Spinal cord (tissue), 10 donors: ENCODE data around the gene ARL16. TPM values are rescaled to one million over a fixed set of nuclear protein-coding genes. Genes with fewer than 3 reads are reported as not detected.

Experiments
- DNase-seq, 6 donors: peaks; one replicate each; pipeline versions ENCODE4 v3.0.0 to v3.0.0-alpha.2; 2013 to 2015; ENCODE audit warnings: low spot score in 6 of 6, low read depth in 4 of 6
- H3K27ac ChIP-seq: one replicate; pipeline ENCODE4 v1.5.1; 2013; ENCODE audit warnings: low read depth, low read length, control low read depth
- H3K27me3 ChIP-seq: one replicate; pipeline ENCODE4 v1.6.1; 2013; ENCODE audit warnings: low read length; ENCODE audit not compliant: control insufficient read depth, insufficient read depth
- H3K36me3 ChIP-seq: one replicate; pipeline ENCODE4 v1.6.1; 2013; ENCODE audit warnings: low read length; ENCODE audit not compliant: control insufficient read depth, insufficient read depth
- H3K4me1 ChIP-seq: one replicate; pipeline ENCODE4 v1.6.1; 2013; ENCODE audit warnings: low read length; ENCODE audit not compliant: control insufficient read depth, insufficient read depth
- H3K4me3 ChIP-seq: one replicate; pipeline ENCODE4 v1.5.1; 2013; ENCODE audit warnings: low read depth, low read length, control low read depth
- H3K9me3 ChIP-seq: one replicate; pipeline ENCODE4 v1.6.1; 2013; ENCODE audit warnings: low read length; ENCODE audit not compliant: control insufficient read depth, insufficient read depth
- WGBS: methylation state at CpG from one replicate; pipeline ENCODE4 v1.1.5; 2013; ENCODE audit warnings: missing lambda C conversion rate; ENCODE audit not compliant: insufficient coverage; 5-methylcytosine and 5-hydroxymethylcytosine counted together
- polyA plus RNA-seq, 2 donors: library from polyadenylated mRNA; unstranded; fragments of 120-200 nt; gene quantifications; one replicate each; pipeline ENCODE4 v1.2.1, GENCODE V29; 2013; ENCODE audit not compliant: insufficient read length in 2 of 2
- total RNA-seq, 2 donors: library from RNA; depleted of rRNA in 1 of 2; stranded (reverse); fragments of 120-200 nt in 1 of 2; fragments of >200 nt in 1 of 2; gene quantifications; one replicate each; pipeline versions ENCODE4 v1.2.3 to v1.2.4, GENCODE V29; 2013 to 2014
- donor health status: healthy.

ARL16 gene
- total and polyA plus RNA-seq, 4 donors = 43.2 to 69.1 (median 60.9) TPM

GRCh38 chr17:81719410-81720266 is 36.0 kb upstream of the ARL16 start:
- Histone ChIP-seq H3K4me1 (peaks cover 31% of the 10 kb centered on the region), H3K27me3 (no peaks in the 10 kb centered on the region), H3K36me3 (peaks cover 61% of the 10 kb centered on the region), H3K9me3 (no peaks in the 10 kb centered on the region), H3K27ac (no peak overlapping the region), H3K4me3 (no peak overlapping the region)
- DNase-seq = peak in 1 of 6 donors; percentile 34
- WGBS = 64% methylated on average over 29 of the region's 33 CpGs

DNA sequence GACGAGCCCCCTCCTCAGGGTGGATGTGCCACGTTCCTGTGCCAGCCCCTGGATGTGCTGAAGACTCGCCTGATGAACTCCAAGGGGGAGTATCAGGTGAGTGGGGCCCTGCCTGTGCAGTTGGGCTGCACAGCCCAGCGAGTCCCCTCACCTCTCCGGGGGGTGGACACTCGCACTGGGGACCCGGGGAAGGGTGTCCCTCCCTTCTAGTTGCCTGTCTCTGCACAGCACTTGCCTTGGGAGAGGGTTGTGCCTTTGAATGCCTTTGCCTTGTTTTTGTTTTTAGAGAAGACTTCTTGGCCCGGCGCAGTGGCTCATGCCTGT is 34.1 kb upstream of the ARL16 start:
- H3K36me3 ChIP-seq = peaks cover 75% of the 10 kb centered on the region
- H3K9me3 ChIP-seq = no peaks in the 10 kb centered on the region
- H3K4me3 ChIP-seq = no peak overlapping the region
- 98% methylated on average over 8 of the region's 9 CpGs for WGBS
- H3K27ac ChIP-seq = no peak overlapping the region
- peaks cover 50% of the 10 kb centered on the region for H3K4me1 ChIP-seq
- no peaks in the 10 kb centered on the region for H3K27me3 ChIP-seq
- no peak for DNase-seq

DNA sequence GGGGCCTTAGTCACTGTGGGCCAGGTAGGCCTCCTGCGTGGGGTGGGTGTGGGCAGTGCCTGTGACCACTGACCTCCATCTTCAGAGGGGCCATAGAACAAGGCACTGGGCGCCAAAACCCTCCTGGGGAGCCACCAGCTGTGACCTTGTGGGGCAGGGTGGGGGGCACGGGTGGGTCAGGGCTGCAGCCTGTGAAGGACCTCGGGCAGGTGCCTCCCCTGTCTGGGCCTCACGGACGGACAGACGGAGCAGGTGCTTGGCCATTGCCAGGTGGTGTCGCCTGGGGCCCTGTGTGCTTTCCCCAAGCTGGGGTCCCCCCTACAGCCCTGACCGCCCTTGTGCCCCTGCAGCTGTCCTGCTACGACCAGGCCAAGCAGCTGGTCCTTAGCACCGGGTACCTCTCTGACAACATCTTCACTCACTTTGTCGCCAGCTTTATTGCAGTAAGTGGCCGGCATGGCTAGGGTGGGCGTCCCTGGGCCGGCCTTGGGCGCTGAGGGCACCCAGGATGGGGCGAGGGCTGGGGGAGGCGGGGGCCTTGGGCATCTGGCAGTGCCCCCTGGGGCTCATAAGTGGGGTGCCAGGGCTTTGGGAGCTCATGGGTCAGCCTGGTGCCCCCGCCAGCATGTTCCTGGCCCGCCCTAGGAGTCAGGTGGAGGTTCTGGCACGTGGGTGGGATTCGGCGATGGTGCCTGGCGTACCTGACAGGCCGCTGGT is 33.6 kb upstream of the ARL16 start:
- Histone ChIP-seq H3K27me3 (no peaks in the 10 kb centered on the region), H3K4me3 (no peak overlapping the region), H3K4me1 (peaks cover 49% of the 10 kb centered on the region), H3K9me3 (no peaks in the 10 kb centered on the region), H3K36me3 (peaks cover 74% of the 10 kb centered on the region), H3K27ac (no peak overlapping the region)
- WGBS = 97% methylated on average over 25 of the region's 25 CpGs
- no peak for DNase-seq

- H3K36me3 ChIP-seq = peaks cover 73% of the 10 kb centered on the region
- no peak overlapping the region for H3K27ac ChIP-seq
- H3K4me1 ChIP-seq = peaks cover 45% of the 10 kb centered on the region
- DNase-seq = no peak
- H3K4me3 ChIP-seq = no peak overlapping the region
- H3K9me3 ChIP-seq = no peaks in the 10 kb centered on the region
- no peaks in the 10 kb centered on the region for H3K27me3 ChIP-seq
- WGBS = 98% methylated on average over 12 of the region's 12 CpGs
Measured at GRCh38 chr17:81716674-81716996, 33.0 kb upstream of the ARL16 start.

- WGBS = 94% methylated on average over 42 of the region's 43 CpGs
- peaks cover 3% of the 10 kb centered on the region for H3K27me3 ChIP-seq
- peaks cover 49% of the 10 kb centered on the region for H3K4me1 ChIP-seq
- H3K36me3 ChIP-seq = peaks cover 73% of the 10 kb centered on the region
- DNase-seq = no peak
- H3K27ac ChIP-seq = no peak overlapping the region
- H3K4me3 ChIP-seq = no peak overlapping the region
- H3K9me3 ChIP-seq = no peaks in the 10 kb centered on the region
Measured at GRCh38 chr17:81715872-81716673, 32.5 kb upstream of the ARL16 start.

DNA sequence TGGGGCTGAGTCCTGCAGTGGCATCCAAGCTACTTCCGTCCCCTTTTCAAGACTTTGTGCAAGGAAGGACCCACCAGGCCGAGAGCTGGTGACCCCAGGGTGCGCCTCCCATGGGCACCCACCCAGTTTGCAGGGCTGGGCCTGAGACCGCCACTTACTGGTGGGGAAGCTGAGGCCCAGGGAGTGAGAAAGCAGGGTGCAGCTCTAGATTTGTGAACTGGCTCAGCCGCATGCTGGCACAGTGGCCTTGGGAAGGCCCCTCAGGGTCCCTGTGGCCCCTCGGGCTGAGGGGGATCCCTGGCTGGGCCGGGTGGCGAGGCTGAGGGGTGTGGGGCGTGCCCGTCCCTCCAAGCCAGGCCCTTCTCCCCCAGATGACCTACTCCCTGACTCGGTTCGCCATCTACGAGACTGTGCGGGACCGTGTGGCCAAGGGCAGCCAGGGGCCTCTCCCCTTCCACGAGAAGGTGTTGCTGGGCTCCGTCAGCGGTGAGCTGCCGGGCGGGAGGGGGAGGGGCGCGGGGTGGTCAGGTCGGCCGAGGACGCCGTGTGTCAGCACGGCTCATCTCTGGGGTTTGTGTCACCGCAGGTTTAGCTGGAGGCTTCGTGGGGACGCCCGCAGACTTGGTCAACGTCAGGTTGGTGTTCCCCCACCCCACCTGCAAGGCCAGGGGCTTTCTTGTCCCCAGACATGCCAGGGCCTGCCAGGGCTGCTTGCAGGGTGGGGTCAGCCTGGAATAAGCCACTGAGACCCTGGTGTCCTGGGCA is 31.7 kb upstream of the ARL16 start:
- DNase-seq = no peak
- Histone ChIP-seq H3K36me3 (peaks cover 65% of the 10 kb centered on the region), H3K27ac (no peak overlapping the region), H3K27me3 (peaks cover 11% of the 10 kb centered on the region), H3K4me3 (no peak overlapping the region), H3K4me1 (peaks cover 50% of the 10 kb centered on the region), H3K9me3 (no peaks in the 10 kb centered on the region)
- WGBS = 86% methylated on average over 32 of the region's 32 CpGs

DNA sequence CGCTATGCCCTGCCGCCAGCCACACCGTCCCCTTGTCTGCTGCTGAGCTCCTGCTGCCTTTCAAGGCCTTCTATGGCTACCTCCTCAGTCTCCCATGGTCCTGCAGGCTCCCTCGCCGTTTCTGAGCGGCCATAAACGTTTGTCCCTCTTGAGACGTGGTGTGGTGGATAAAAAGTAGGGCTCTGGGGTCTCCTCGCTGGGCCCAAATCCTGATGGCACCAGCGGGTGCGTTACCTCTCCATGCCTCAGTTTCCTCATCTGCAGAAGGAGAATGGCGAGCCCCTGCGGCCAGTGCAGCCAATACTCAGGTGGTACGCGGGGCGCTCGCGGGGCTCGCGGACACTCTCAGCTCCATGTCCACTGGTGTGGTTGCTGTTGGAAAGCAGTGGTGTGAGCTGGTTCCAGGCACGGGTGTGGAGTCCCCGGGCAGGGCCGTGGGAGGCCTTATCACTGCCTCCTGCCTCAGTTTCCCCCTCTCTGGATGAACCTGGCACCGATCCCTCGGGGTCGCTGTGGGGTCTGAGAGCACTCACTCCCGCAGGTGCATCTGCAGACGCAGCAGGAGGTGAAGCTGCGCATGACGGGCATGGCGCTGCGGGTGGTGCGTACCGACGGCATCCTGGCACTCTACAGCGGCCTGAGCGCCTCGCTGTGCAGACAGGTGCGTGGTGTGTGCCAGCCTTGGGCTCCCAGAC is 31.0 kb upstream of the ARL16 start:
- WGBS = 94% methylated on average over 31 of the region's 39 CpGs

GRCh38 chr17:81713556-81714411 is 30.2 kb upstream of the ARL16 start:
- peak overlapping the region; percentile 40 for H3K27ac ChIP-seq
- H3K4me3 ChIP-seq = peak overlapping the region; percentile 50

More for the DNA sequence above, 31.0 kb upstream of the ARL16 start:
- no peak for DNase-seq
- peaks cover 57% of the 10 kb centered on the region for H3K36me3 ChIP-seq
- H3K27ac ChIP-seq = no peak overlapping the region
- peaks cover 46% of the 10 kb centered on the region for H3K4me1 ChIP-seq
- H3K9me3 ChIP-seq = no peaks in the 10 kb centered on the region
- H3K4me3 ChIP-seq = no peak overlapping the region
- peaks cover 11% of the 10 kb centered on the region for H3K27me3 ChIP-seq

More at GRCh38 chr17:81713556-81714411, 30.2 kb upstream of the ARL16 start:
- WGBS = 42% methylated on average over 33 of the region's 36 CpGs
- no peak for DNase-seq
- Histone ChIP-seq H3K9me3 (no peaks in the 10 kb centered on the region), H3K4me1 (peaks cover 41% of the 10 kb centered on the region), H3K36me3 (peaks cover 55% of the 10 kb centered on the region), H3K27me3 (peaks cover 11% of the 10 kb centered on the region)
